ENCODE data around the gene GRIN2B. TPM values are rescaled to one million over a fixed set of nuclear protein-coding genes. Genes with fewer than 3 reads are reported as not detected.

GRIN2B gene
- polyA plus RNA-seq, 1 of the 3 experiments (the other 2 are of a cell fraction): not detected

DNA sequence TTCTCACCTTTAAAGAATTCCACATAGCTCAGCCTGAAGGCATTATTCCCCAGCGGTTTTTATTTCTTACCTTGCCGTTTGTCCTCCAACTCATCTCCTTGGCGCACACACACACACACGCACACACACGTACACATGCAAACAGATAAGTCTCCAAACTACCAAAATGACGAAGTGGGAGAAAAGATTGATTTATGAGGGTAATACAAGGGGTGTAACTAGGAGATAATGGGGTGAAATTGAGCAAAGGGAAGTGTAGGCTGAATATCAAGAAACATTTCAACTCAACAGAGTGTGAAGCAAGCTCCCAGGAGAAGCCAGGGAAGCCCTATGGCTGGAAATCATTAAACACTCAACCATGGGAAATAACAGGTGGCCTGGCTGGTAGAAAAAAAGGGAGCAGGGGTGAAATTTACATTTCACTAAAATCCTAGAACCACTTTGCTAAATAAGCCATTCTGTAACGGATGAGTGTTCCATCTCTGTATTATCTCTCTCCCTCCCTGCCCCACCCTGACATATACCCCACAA lies 41.0 kb downstream of the GRIN2B start:
- ChIA-PET POLR2A (no interaction called here), CTCF (interaction anchor here (2.0 kb wide), 1 partner anchor 77 kb away, joined by 8 read pairs; no protein-coding TSS in a partner anchor)
- no peak overlapping the region for H3K4me3 ChIP-seq (ENCODE audit: low read depth in 2 of 2, low read length in 1 of 2)
- no peak overlapping the region for H2AFZ ChIP-seq (ENCODE audit: low read depth)
- no peak for DNase-seq
- TF ChIP-seq TCF12 (IDR thresholded peaks at IDR 0.05) (no peak), FOXJ3 (CRISPR knock-in tag; IDR thresholded peaks at IDR 0.05) (no peak), TEAD4 (IDR thresholded peaks at IDR 0.05; ENCODE audit: borderline replicate concordance, insufficient read depth) (no peak), NFIC (IDR thresholded peaks at IDR 0.05; ENCODE audit: borderline replicate concordance) (no peak), EZH2phosphoT487 (IDR thresholded peaks at IDR 0.05; ENCODE audit: borderline replicate concordance, low read depth) (no peak), GABPA (IDR thresholded peaks at IDR 0.05; ENCODE audit: low read depth) (no peak), RCOR1 (IDR thresholded peaks at IDR 0.05; ENCODE audit: low read length) (no peak), CHD2 (IDR thresholded peaks at IDR 0.05; ENCODE audit: low read length, partially characterized antibody) (no peak), TAF1 (IDR thresholded peaks at IDR 0.05; ENCODE audit: borderline replicate concordance, low read depth, low read length) (no peak), YY1 (IDR thresholded peaks at IDR 0.05; ENCODE audit: low read depth) (no peak), FOSL2 (IDR thresholded peaks at IDR 0.05; ENCODE audit: borderline replicate concordance, low read depth) (no peak)
- TF ChIP-seq, protein P1, sequence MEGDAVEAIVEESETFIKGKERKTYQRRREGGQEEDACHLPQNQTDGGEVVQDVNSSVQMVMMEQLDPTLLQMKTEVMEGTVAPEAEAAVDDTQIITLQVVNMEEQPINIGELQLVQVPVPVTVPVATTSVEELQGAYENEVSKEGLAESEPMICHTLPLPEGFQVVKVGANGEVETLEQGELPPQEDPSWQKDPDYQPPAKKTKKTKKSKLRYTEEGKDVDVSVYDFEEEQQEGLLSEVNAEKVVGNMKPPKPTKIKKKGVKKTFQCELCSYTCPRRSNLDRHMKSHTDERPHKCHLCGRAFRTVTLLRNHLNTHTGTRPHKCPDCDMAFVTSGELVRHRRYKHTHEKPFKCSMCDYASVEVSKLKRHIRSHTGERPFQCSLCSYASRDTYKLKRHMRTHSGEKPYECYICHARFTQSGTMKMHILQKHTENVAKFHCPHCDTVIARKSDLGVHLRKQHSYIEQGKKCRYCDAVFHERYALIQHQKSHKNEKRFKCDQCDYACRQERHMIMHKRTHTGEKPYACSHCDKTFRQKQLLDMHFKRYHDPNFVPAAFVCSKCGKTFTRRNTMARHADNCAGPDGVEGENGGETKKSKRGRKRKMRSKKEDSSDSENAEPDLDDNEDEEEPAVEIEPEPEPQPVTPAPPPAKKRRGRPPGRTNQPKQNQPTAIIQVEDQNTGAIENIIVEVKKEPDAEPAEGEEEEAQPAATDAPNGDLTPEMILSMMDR (IDR thresholded peaks at IDR 0.05): no peak
- TF ChIP-seq, protein P2, sequence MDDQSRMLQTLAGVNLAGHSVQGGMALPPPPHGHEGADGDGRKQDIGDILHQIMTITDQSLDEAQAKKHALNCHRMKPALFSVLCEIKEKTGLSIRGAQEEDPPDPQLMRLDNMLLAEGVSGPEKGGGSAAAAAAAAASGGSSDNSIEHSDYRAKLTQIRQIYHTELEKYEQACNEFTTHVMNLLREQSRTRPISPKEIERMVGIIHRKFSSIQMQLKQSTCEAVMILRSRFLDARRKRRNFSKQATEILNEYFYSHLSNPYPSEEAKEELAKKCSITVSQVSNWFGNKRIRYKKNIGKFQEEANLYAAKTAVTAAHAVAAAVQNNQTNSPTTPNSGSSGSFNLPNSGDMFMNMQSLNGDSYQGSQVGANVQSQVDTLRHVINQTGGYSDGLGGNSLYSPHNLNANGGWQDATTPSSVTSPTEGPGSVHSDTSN (IDR thresholded peaks at IDR 0.05): no peak
- TF ChIP-seq, protein P3, sequence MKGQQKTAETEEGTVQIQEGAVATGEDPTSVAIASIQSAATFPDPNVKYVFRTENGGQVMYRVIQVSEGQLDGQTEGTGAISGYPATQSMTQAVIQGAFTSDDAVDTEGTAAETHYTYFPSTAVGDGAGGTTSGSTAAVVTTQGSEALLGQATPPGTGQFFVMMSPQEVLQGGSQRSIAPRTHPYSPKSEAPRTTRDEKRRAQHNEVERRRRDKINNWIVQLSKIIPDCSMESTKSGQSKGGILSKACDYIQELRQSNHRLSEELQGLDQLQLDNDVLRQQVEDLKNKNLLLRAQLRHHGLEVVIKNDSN (IDR thresholded peaks at IDR 0.05; ENCODE audit: borderline replicate concordance, low read depth): no peak
- TF ChIP-seq, protein P4, sequence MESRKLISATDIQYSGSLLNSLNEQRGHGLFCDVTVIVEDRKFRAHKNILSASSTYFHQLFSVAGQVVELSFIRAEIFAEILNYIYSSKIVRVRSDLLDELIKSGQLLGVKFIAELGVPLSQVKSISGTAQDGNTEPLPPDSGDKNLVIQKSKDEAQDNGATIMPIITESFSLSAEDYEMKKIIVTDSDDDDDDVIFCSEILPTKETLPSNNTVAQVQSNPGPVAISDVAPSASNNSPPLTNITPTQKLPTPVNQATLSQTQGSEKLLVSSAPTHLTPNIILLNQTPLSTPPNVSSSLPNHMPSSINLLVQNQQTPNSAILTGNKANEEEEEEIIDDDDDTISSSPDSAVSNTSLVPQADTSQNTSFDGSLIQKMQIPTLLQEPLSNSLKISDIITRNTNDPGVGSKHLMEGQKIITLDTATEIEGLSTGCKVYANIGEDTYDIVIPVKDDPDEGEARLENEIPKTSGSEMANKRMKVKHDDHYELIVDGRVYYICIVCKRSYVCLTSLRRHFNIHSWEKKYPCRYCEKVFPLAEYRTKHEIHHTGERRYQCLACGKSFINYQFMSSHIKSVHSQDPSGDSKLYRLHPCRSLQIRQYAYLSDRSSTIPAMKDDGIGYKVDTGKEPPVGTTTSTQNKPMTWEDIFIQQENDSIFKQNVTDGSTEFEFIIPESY (IDR thresholded peaks at IDR 0.05; ENCODE audit: borderline replicate concordance, low read depth): no peak
- no peaks in the 10 kb centered on the region for H3K79me2 ChIP-seq (ENCODE audit: insufficient read depth)
- no peaks in the 10 kb centered on the region for H3F3A ChIP-seq (replicated peaks; ENCODE audit: insufficient read depth)
- H3K9me3 ChIP-seq: no peaks in the 10 kb centered on the region
- H3K9me2 ChIP-seq: no peaks in the 10 kb centered on the region
- H4K20me1 ChIP-seq (ENCODE audit: insufficient read depth): no peaks in the 10 kb centered on the region
- no peak overlapping the region for H3K9ac ChIP-seq
- no peak overlapping the region for H3K4me2 ChIP-seq
- no peak overlapping the region for H3K27ac ChIP-seq (ENCODE audit: low read depth in 2 of 2, low read length in 1 of 2)
- peaks cover 15% of the 10 kb centered on the region; the same call in 1 of the 2 replicates for H3K27me3 ChIP-seq (ENCODE audit: insufficient read depth)
- H3K36me3 ChIP-seq (replicated peaks in 1 of 2; ENCODE audit: control insufficient read depth in 1 of 2, insufficient read depth in 2 of 2, low read length in 1 of 2): no peaks in the 10 kb centered on the region
- no peaks in the 10 kb centered on the region for H3K4me1 ChIP-seq (ENCODE audit: control insufficient read depth in 1 of 2, insufficient read depth in 2 of 2, low read depth in 1 of 2, low read length in 1 of 2)
- 29% methylated on average over 7 of the region's 7 CpGs for WGBS (ENCODE audit: low lambda C conversion rate)
